GM12874 (cell line): ENCODE results near the gene KLHL6.

Experiments
- CTCF ChIP-seq: IDR thresholded peaks from 2 replicates; pipeline ENCODE4 v1.5.1; 2011; ENCODE audit warnings: low read depth, mild to moderate bottlenecking, control low read depth, low read length, moderate library complexity; ENCODE audit not compliant: insufficient read depth

KLHL6 gene

GRCh38 chr3:183489455-183490210 is 65.9 kb downstream of the KLHL6 start:
- TF ChIP-seq CTCF: no peak

- TF ChIP-seq CTCF: no peak
Observed at GRCh38 chr3:183488343-183488742, 67.2 kb downstream of the KLHL6 start.

GRCh38 chr3:183487896-183488295 is 67.6 kb downstream of the KLHL6 start:
- no peak for TF ChIP-seq CTCF

- no peak for TF ChIP-seq CTCF
Observed at GRCh38 chr3:183487016-183487415, 68.5 kb downstream of the KLHL6 start.

- TF ChIP-seq CTCF: no peak
Observed at GRCh38 chr3:183486472-183486871, 69.0 kb downstream of the KLHL6 start.

GRCh38 chr3:183485585-183485984 is 69.9 kb downstream of the KLHL6 start:
- TF ChIP-seq CTCF: no peak

GRCh38 chr3:183485093-183485492 is 70.4 kb downstream of the KLHL6 start:
- TF ChIP-seq CTCF: no peak
